Stimulated activated naive B cell treated with anti-CD40 and anti-IgM and Interleukin-4, amounts not matched to agents 10 μg/mL and 1 μg/mL and 100 μg/mL, for 72 hours (primary cell): ENCODE measurements around the gene METTL24.
A peak's percentile ranks its signal among the peaks of the same experiment; 100 is the strongest.

ENCODE experiments used
- ATAC-seq, 2 donors: fragments of 150-1000 bp; cut with Tn5 transposase; replicated peaks; 2 replicates each; pipeline ENCODE4 v1.10.0; 2021; ENCODE audit warnings: moderate library complexity in 1 of 2
- DNase-seq: peaks from one replicate; pipeline ENCODE4 v3.0.0; 2021
- H3K27ac Mint-ChIP-seq: one replicate; pipeline ENCODE4 v1.8.0; 2022; ENCODE audit warnings: mild to moderate bottlenecking, mixed read lengths
- H3K27me3 Mint-ChIP-seq, 2 donors: one replicate each; pipeline ENCODE4 v1.8.0; 2022; ENCODE audit warnings: mixed read lengths in 2 of 2
- H3K36me3 Mint-ChIP-seq, 2 donors: one replicate each; pipeline ENCODE4 v1.8.0; 2022; ENCODE audit warnings: mixed read lengths in 2 of 2, mild to moderate bottlenecking in 1 of 2
- H3K4me1 Mint-ChIP-seq, 2 donors: one replicate each; pipeline ENCODE4 v1.8.0; 2022; ENCODE audit warnings: mixed read lengths in 2 of 2, mild to moderate bottlenecking in 1 of 2
- H3K4me3 Mint-ChIP-seq, 2 donors: one replicate each; pipeline ENCODE4 v1.8.0; 2022; ENCODE audit warnings: mild to moderate bottlenecking in 2 of 2, mixed read lengths in 2 of 2, moderate library complexity in 1 of 2
- H3K9me3 Mint-ChIP-seq, 2 donors: one replicate each; pipeline ENCODE4 v1.8.0; 2022; ENCODE audit warnings: mixed read lengths in 2 of 2, mild to moderate bottlenecking in 1 of 2

The METTL24 gene

DNA sequence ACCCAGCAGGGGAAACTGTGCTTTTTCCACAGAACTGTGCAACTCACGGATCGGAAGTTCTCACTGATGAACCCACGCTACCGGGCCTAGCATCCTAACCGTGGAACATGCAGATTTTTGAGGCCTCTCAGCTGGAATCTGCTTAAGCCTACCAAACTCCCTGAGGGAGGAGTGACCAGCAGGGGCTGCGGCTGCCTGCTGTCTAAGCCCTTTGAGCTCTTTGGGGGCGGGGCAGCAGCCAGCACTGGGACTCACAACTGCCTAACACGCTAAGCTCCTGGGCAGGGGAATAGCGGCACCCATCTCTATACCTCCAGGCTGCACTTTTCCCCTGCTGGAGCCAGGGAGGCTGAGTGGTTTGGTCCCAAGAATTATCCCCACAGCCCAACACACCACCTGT is 20.4 kb upstream of the METTL24 start:
- no peak for ATAC-seq
- Mint-ChIP-seq H3K9me3 (peaks cover 3 to 4% of the 10 kb centered on the region in 2 donors), H3K4me1 (no peaks in the 10 kb centered on the region), H3K4me3 (no peak overlapping the region), H3K27me3 (peaks cover 8 to 10% of the 10 kb centered on the region in 2 donors), H3K36me3 (no peaks in the 10 kb centered on the region), H3K27ac (no peak overlapping the region)
- no peak for DNase-seq

DNA sequence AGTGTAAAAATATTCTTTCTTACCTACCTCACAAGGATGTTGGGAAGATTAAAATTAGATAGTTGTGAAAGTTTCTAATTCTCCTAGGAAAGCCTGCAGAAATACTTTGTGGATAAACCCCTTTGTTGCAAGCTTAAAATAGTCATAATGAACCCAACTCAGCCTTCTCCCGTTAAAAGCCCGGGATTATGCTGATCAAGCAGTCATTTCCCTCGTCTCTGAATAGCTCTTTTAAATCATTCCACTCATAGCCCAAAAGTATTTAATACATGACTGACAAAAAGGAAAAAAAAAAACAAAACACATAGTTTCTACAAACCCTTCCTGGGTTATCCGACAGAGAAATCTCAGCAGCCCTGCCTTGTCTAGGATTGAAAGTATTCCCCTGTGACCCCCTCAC is 10.9 kb upstream of the METTL24 start:
- DNase-seq (no peak), ATAC-seq (no peak)
- no peaks in the 10 kb centered on the region for H3K9me3 Mint-ChIP-seq
- H3K27ac Mint-ChIP-seq: no peak overlapping the region
- no peak overlapping the region for H3K4me3 Mint-ChIP-seq
- peaks cover 6 to 22% of the 10 kb centered on the region in 2 donors for H3K27me3 Mint-ChIP-seq
- peaks cover 8 to 14% of the 10 kb centered on the region in 2 donors for H3K4me1 Mint-ChIP-seq
- no peaks in the 10 kb centered on the region for H3K36me3 Mint-ChIP-seq

DNA sequence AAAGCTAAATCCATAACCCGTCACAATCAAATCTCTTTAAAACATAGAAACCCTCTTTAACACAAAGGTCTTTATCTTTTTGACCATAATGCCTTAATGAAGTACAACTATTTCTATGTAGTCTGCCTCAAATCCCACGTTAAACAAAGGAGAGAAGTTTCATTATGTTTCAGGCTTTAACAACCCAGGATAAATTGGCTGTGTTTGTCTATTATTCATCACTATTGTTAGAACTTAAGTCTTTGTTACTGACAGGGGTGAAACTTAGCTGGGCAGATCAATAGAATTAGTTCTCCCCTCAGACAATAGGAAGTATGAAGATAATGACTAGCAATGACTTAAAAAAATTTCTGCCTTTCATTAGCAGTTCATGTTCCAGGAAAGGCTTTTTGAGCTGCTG is 10.1 kb upstream of the METTL24 start:
- Mint-ChIP-seq H3K36me3 (no peaks in the 10 kb centered on the region), H3K4me3 (no peak overlapping the region), H3K27ac (no peak overlapping the region), H3K9me3 (no peaks in the 10 kb centered on the region), H3K27me3 (peaks cover 6 to 22% of the 10 kb centered on the region in 2 donors), H3K4me1 (peaks cover 8 to 14% of the 10 kb centered on the region in 2 donors)
- ATAC-seq: no peak
- no peak for DNase-seq

DNA sequence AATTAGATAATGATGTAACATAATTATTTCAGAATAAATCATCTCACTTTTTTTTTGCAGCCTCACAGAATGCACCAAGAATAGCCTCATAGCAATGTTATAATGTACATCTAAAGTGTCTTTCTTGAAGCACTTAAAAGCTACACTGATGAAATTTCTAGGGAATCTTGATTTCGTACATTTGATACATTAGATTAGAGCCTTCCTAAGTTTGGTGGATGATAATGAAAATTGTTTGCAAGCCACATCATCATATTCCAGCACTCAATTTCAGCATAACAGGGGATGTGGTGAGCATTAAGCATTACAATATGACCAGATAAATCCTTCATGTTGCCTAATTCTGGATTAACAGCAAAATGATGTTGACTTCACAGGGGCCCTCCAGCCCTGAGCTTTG is 9.7 kb upstream of the METTL24 start:
- ATAC-seq (no peak), DNase-seq (no peak)
- Mint-ChIP-seq H3K4me1 (peaks cover 8 to 14% of the 10 kb centered on the region in 2 donors), H3K4me3 (no peak overlapping the region), H3K27ac (no peak overlapping the region), H3K27me3 (peaks cover 6 to 22% of the 10 kb centered on the region in 2 donors), H3K9me3 (no peaks in the 10 kb centered on the region), H3K36me3 (no peaks in the 10 kb centered on the region)

DNA sequence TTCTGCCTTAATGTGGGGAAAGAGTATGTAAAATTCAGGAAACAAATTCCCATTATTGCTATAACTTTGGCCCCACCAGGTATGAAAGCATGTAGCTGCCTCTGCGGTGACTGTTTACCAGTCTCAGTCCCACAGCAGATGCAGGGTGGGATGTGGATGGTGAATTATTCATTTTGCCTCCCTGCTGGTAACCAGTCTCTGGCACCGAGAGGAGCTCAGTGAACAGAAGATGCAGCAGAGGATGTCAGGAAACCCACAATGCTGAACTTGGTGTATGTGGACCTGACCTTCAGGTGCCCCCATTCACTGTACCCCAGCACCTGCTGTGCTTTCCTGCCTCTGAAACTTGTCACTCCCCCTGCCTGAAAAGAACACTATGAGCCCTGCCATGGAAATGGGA is 8.8 kb upstream of the METTL24 start:
- Mint-ChIP-seq H3K9me3 (no peaks in the 10 kb centered on the region), H3K27ac (no peak overlapping the region), H3K4me1 (peaks cover 5 to 8% of the 10 kb centered on the region in 2 donors), H3K27me3 (peaks cover 6 to 23% of the 10 kb centered on the region in 2 donors), H3K4me3 (no peak overlapping the region), H3K36me3 (no peaks in the 10 kb centered on the region)
- DNase-seq (no peak), ATAC-seq (no peak)

DNA sequence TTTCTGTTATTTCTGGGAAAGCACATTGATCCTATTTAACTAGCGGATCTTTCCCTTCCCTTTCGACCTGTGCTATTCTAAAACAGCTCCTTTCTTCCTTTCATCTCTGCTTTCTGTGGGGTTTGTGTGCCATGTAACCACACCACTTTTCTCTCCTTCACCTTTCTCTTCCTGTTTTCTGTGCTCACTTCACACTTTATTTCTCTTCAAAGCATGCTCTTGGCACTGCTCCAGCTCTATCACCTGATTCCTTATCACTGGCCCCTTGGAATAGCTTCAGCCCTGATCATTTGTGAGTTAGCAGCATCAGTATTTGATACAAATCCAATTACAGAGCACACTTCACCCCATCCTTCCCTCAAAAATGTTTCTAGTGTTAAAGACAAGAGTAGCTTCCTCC is 8.1 kb upstream of the METTL24 start:
- ATAC-seq: no peak
- Mint-ChIP-seq H3K27ac (no peak overlapping the region), H3K36me3 (peaks cover 0 to 4% of the 10 kb centered on the region in 2 donors)

DNA sequence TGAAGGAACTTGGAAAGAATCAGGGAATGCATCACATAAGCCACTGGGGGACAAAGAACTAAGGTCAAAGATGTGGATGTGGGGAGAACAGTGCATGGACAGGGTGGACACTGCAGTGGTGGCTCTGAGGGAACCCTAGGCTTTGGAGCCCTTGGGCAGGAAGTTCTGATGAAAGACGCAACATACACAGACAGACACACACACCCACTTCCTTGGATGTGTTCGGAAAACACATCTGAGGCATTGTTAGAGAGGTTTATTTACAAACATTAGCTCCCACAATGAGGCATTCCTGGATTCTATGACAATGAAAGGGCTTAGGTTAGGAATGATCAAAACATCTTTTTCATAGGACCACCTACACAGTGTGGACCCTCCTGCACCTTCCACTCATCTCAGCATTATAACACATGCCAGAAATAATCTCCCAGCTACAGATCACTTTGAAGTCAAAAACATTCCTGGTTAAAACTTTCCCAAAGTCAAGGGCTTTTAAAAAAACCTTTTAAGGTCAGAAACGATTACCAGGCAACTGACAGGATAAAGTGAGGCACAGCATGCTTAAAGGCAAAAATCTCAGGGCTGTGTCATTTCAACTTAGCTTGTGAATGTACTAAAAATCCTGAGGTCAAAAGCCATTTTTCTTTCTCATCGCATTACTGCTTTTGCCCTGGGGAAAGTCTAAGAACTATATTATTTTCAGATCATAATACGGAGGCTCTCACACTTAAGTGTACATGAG is 6.4 kb upstream of the METTL24 start:
- Mint-ChIP-seq H3K9me3 (peaks cover 3 to 4% of the 10 kb centered on the region in 2 donors), H3K4me3 (no peak overlapping the region), H3K27ac (no peak overlapping the region), H3K4me1 (peaks cover 5 to 8% of the 10 kb centered on the region in 2 donors), H3K27me3 (peaks cover 8 to 21% of the 10 kb centered on the region in 2 donors), H3K36me3 (peaks cover 0 to 5% of the 10 kb centered on the region in 2 donors)
- DNase-seq (no peak), ATAC-seq (no peak)

More for the DNA sequence above, 8.1 kb upstream of the METTL24 start:
- Mint-ChIP-seq H3K27me3 (peaks cover 5 to 21% of the 10 kb centered on the region in 2 donors), H3K9me3 (peaks cover 2 to 3% of the 10 kb centered on the region in 2 donors), H3K4me3 (no peak overlapping the region), H3K4me1 (peaks cover 5 to 8% of the 10 kb centered on the region in 2 donors)
- no peak for DNase-seq

DNA sequence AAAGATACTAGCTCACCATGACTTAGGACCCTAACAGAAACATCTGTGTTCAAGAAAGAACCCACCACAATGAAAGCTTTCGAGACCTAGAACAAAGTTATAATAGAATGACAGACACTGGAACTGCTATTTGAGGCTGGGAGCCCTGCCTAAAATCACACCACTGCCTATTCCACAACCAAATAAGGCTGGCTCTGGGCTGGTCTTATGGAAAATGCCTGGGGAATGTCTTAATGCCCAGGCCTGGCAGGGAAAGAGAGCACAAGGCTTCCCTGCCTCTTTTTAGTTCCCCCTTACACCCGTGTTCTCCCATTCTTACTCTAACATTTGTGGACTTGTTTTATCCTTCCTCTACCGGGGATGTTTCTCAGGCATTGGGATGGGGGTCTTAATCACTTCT is 5.6 kb upstream of the METTL24 start:
- H3K27me3 Mint-ChIP-seq: peaks cover 16 to 26% of the 10 kb centered on the region in 2 donors
- peaks cover 3 to 4% of the 10 kb centered on the region in 2 donors for H3K9me3 Mint-ChIP-seq
- DNase-seq: no peak
- peaks cover 5 to 8% of the 10 kb centered on the region in 2 donors for H3K4me1 Mint-ChIP-seq
- H3K4me3 Mint-ChIP-seq: no peak overlapping the region
- no peak for ATAC-seq
- peaks cover 0 to 5% of the 10 kb centered on the region in 2 donors for H3K36me3 Mint-ChIP-seq
- no peak overlapping the region for H3K27ac Mint-ChIP-seq

DNA sequence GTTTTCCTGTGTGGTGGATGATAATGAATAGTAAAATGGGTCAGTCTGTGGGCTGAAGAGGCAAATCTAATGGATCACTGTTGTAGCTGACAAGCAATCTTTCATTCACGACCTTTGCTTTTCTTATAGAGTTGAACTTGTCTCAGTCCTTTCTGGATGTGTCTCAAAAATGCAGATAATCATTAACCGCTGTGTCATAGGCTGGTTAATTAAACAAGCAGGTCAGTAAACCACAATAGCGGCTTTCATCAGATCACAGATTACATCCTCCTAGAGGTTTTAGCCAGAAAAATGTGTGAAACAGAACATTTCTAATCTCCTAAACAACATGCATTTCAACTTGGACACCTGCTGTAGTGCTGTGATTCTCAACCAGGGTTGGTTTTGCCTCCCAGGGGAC is 2.5 kb upstream of the METTL24 start:
- ATAC-seq (no peak), DNase-seq (no peak)
- peaks cover 2 to 8% of the 10 kb centered on the region in 2 donors for H3K36me3 Mint-ChIP-seq
- H3K27ac Mint-ChIP-seq: no peak overlapping the region
- peaks cover 10 to 15% of the 10 kb centered on the region in 2 donors for H3K4me1 Mint-ChIP-seq
- H3K4me3 Mint-ChIP-seq: no peak overlapping the region
- peaks cover 39 to 43% of the 10 kb centered on the region in 2 donors for H3K27me3 Mint-ChIP-seq
- H3K9me3 Mint-ChIP-seq: peaks cover 3 to 4% of the 10 kb centered on the region in 2 donors

DNA sequence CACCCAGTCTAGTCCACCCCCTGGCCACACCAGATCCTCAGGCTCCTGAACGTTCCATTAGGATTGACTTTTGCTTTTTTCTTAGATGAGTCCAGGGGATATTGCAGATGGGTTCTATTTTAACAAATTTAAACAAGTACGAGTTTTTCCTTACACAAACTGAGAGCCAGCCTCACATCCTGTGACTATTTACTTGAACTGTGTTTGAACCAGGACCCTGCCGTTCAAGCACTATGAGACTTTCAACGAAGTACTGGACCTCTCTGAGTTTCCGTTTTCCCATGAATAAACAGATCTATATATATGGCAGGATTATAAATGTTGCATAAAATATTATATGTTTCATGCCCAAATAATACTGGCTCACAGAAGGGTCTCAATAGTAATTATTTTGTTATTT is 1.4 kb upstream of the METTL24 start:
- peaks cover 2 to 8% of the 10 kb centered on the region in 2 donors for H3K36me3 Mint-ChIP-seq
- DNase-seq: no peak
- H3K9me3 Mint-ChIP-seq: peaks cover 3 to 4% of the 10 kb centered on the region in 2 donors
- peaks cover 10 to 15% of the 10 kb centered on the region in 2 donors for H3K4me1 Mint-ChIP-seq
- H3K27ac Mint-ChIP-seq: no peak overlapping the region
- peaks cover 42 to 43% of the 10 kb centered on the region in 2 donors for H3K27me3 Mint-ChIP-seq
- H3K4me3 Mint-ChIP-seq: peak overlapping the region; percentile 12 to 22
- ATAC-seq: no peak

DNA sequence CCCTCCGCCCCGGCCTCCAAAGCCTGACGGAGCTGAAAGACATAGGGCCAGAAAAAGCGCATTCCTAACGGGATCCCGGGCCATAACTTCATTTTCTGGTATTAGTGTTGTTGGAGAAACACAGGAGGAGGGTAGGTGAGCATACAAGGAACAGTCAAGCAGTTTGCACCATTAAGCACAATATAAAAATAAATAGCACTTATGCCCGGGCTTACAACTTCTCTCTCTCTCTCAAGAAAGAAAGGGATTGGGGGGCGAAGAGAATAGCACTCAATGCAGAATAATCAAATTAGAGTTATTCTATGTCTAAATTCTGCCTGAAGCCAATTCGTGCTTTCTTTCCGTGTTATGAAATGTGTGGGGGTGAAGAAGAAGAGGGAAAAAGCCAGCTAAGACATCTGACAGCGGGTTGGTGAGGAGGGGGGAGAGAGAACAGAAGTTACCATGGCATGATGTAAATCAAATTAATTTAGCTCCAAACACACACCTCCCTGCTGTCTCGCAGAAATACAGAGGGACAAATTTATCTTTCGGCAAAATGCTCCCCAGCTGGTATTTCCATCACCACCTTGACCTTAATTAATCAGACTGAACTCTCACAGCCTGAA is 508 bp upstream of the METTL24 start:
- peaks cover 10 to 15% of the 10 kb centered on the region in 2 donors for H3K4me1 Mint-ChIP-seq
- H3K36me3 Mint-ChIP-seq: peaks cover 2 to 8% of the 10 kb centered on the region in 2 donors
- H3K4me3 Mint-ChIP-seq: peak overlapping the region; percentile 55 to 69
- no peak for ATAC-seq
- H3K27me3 Mint-ChIP-seq: peaks cover 39 to 42% of the 10 kb centered on the region in 2 donors
- DNase-seq: no peak
- H3K27ac Mint-ChIP-seq: no peak overlapping the region
- peaks cover 3 to 4% of the 10 kb centered on the region in 2 donors for H3K9me3 Mint-ChIP-seq

DNA sequence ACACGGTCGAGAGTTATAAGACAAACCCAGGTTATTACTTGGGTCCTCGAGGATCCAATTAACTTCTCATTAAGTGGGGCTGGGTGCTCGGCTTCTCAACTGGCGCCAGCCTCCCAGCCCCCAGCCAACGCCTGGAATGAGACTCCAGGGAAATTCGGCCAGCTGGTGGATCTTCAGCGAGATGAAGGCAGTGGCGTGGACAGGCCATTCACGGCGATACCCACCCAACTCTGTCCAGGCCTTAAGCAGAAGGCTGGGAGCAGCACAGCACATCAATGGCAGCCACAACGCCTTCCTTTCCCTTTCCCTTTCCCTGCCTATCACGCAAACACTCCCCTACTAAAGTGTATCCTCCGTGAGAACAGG is 868 bp downstream of the METTL24 start:
- Mint-ChIP-seq H3K4me1 (peaks cover 10 to 15% of the 10 kb centered on the region in 2 donors), H3K36me3 (peaks cover 2 to 8% of the 10 kb centered on the region in 2 donors), H3K27ac (peak overlapping the region; percentile 3), H3K4me3 (peak overlapping the region; percentile 92 to 94), H3K27me3 (peaks cover 36 to 42% of the 10 kb centered on the region in 2 donors), H3K9me3 (peaks cover 3 to 4% of the 10 kb centered on the region in 2 donors)
- ATAC-seq: no peak
- DNase-seq: no peak

DNA sequence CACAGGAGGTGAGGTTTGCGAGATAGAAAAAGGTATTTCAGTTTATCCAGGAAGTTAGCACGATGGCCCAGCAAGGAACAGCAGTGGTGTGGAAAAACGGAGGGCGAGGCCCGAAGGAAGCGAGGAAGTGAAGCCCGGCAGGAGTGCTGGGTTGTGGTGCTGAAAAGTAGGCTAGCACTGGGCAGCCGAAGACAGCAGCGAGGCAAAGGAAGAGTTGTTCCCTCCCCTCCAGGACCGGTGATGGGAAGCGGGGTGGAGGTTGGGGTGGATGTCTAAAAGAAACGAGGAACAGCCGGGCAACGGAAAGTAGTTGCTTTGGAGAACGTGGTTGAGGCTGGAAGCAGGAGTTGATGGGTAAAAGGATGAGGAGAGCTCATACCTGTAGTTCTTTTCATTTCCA is 1.4 kb downstream of the METTL24 start:
- Mint-ChIP-seq H3K27ac (no peak overlapping the region), H3K27me3 (peaks cover 33 to 42% of the 10 kb centered on the region in 2 donors)

DNA sequence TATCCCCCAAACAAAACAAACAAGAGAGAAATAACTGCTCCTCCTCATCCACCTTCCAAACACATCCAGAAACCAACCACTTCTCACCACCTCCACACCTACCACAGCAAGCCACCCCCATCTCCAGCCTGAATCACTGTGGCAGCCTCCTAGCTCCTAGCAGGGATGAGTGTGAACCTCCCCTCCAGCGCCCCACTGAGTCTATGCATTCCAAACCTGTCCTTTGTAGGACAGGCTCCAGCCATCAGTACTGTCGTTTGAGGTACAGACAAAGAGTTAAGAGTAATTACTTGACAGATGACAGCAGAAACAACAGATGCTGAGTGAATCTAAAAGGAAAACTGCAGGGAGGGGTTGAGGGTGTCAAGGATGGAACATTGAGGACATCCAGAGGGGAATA is 2.4 kb downstream of the METTL24 start:
- Mint-ChIP-seq H3K4me1 (peaks cover 10 to 15% of the 10 kb centered on the region in 2 donors), H3K36me3 (peaks cover 2 to 3% of the 10 kb centered on the region in 2 donors)

More for the DNA sequence above, 1.4 kb downstream of the METTL24 start:
- ATAC-seq: no peak
- DNase-seq: no peak
- Mint-ChIP-seq H3K4me1 (peaks cover 10 to 15% of the 10 kb centered on the region in 2 donors), H3K9me3 (peaks cover 3 to 4% of the 10 kb centered on the region in 2 donors), H3K4me3 (peak overlapping the region; percentile 2 to 64), H3K36me3 (peaks cover 2 to 8% of the 10 kb centered on the region in 2 donors)

DNA sequence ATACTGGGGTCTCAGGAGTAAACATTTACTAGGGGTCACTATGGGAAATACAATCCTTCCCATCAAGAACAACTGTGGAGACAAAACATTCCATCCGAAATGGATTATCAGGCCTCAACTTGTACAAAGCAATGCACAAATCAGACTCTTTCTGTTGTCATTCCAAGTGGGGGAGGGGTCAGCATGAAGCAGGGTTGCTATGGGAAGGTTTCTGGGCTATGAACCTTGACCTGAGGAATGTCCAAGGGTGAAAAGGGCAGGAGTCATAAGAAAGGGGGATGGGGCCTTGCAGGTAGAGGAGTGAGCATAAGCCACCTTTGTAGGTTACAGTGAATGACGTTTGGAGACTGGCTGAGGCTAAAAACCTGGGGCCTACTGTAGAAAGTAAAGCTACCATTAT is 3.1 kb downstream of the METTL24 start:
- H3K4me3 Mint-ChIP-seq: no peak overlapping the region
- no peak for ATAC-seq
- peaks cover 2 to 3% of the 10 kb centered on the region in 2 donors for H3K36me3 Mint-ChIP-seq
- H3K27ac Mint-ChIP-seq: no peak overlapping the region
- H3K27me3 Mint-ChIP-seq: peaks cover 26 to 35% of the 10 kb centered on the region in 2 donors
- no peaks in the 10 kb centered on the region for H3K9me3 Mint-ChIP-seq
- peaks cover 10 to 15% of the 10 kb centered on the region in 2 donors for H3K4me1 Mint-ChIP-seq
- DNase-seq: no peak

More for the DNA sequence above, 2.4 kb downstream of the METTL24 start:
- Mint-ChIP-seq H3K9me3 (no peaks in the 10 kb centered on the region), H3K27ac (no peak overlapping the region), H3K4me3 (no peak overlapping the region), H3K27me3 (peaks cover 26 to 35% of the 10 kb centered on the region in 2 donors)
- no peak for DNase-seq
- no peak for ATAC-seq
